RWPE2 (cell line): ENCODE measurements around the gene ANGEL2.
A peak's percentile ranks its signal among the peaks of the same experiment; 100 is the strongest.

ENCODE experiments used
- ATAC-seq: fragments of 200-7000 bp; cut with Tn5 transposase; 3 replicates; pipeline ENCODE4 v1.9.1; 2021; ENCODE audit warnings: low read depth
- DNase-seq: peaks from one replicate; pipeline ENCODE4 v3.0.0-alpha.2; 2020; ENCODE audit warnings: low spot score
- H3K27ac ChIP-seq: fragments of 450-650 bp; 2 replicates; pipeline ENCODE4 v1.5.1; 2017; ENCODE audit warnings: mild to moderate bottlenecking; ENCODE audit not compliant: poor library complexity, severe bottlenecking
- H3K27me3 ChIP-seq: fragments of 250-450 bp; sonication (Bioruptor Pico); 2 replicates; pipeline ENCODE4 v1.5.1; 2021; ENCODE audit warnings: mild to moderate bottlenecking, moderate library complexity; ENCODE audit not compliant: insufficient read depth, poor library complexity, severe bottlenecking
- H3K36me3 ChIP-seq: fragments of 250-450 bp; sonication (Bioruptor Pico); 2 replicates; pipeline ENCODE4 v1.5.1; 2020; ENCODE audit warnings: low read depth, mild to moderate bottlenecking, moderate library complexity
- H3K4me1 ChIP-seq: fragments of 250-450 bp; sonication (Bioruptor Pico); 2 replicates; pipeline ENCODE4 v1.5.1; 2021; ENCODE audit warnings: mild to moderate bottlenecking, moderate library complexity; ENCODE audit not compliant: insufficient read depth, poor library complexity, severe bottlenecking
- H3K4me3 ChIP-seq: fragments of 250-450 bp; sonication (Bioruptor Pico); 2 replicates; pipeline ENCODE4 v1.5.1; 2021; ENCODE audit warnings: mild to moderate bottlenecking, moderate library complexity; ENCODE audit not compliant: severe bottlenecking
- H3K9me3 ChIP-seq: fragments of 250-450 bp; sonication (Bioruptor Pico); 2 replicates; pipeline ENCODE4 v1.5.1; 2021; ENCODE audit warnings: mild to moderate bottlenecking, moderate library complexity; ENCODE audit not compliant: severe bottlenecking
- TF ChIP-seq, protein P1 (sequence below): fragments of 450-650 bp; IDR thresholded peaks from one replicate; pipeline ENCODE4 v1.5.1; 2017; ENCODE audit warnings: mild to moderate bottlenecking, moderate library complexity; ENCODE audit not compliant: poor library complexity, severe bottlenecking

Gene ANGEL2

GRCh38 chr1:213015099-213016050, at the start of gene ANGEL2:
Gene ANGEL2 (minus strand): TSS chr1:213015867. CDS start chr1:213015671, 196 bp downstream.
- ATAC-seq, result peak; percentile 94
- peak within 1 kb of the TSS; percentile 54 for H3K27ac ChIP-seq
- DNase-seq, result peak; percentile 85

GRCh38 chr1:213061263-213061662, 45.6 kb upstream of the ANGEL2 start:
- Histone ChIP-seq H3K4me1 (no peaks in the 10 kb centered on the region), H3K36me3 (no peaks in the 10 kb centered on the region), H3K27me3 (no peaks in the 10 kb centered on the region), H3K9me3 (no peaks in the 10 kb centered on the region), H3K4me3 (no peak overlapping the region), H3K27ac (no peak overlapping the region)
- TF ChIP-seq, protein P1, sequence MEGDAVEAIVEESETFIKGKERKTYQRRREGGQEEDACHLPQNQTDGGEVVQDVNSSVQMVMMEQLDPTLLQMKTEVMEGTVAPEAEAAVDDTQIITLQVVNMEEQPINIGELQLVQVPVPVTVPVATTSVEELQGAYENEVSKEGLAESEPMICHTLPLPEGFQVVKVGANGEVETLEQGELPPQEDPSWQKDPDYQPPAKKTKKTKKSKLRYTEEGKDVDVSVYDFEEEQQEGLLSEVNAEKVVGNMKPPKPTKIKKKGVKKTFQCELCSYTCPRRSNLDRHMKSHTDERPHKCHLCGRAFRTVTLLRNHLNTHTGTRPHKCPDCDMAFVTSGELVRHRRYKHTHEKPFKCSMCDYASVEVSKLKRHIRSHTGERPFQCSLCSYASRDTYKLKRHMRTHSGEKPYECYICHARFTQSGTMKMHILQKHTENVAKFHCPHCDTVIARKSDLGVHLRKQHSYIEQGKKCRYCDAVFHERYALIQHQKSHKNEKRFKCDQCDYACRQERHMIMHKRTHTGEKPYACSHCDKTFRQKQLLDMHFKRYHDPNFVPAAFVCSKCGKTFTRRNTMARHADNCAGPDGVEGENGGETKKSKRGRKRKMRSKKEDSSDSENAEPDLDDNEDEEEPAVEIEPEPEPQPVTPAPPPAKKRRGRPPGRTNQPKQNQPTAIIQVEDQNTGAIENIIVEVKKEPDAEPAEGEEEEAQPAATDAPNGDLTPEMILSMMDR, result no peak
- ATAC-seq (no peak), DNase-seq (no peak)

More at GRCh38 chr1:213015099-213016050, at the start of gene ANGEL2:
- no peaks in the 10 kb centered on the region for H3K4me1 ChIP-seq
- H3K4me3 ChIP-seq, result peak within 1 kb of the TSS; percentile 46
- peaks cover 9% of the 10 kb centered on the region; the same call in 1 of the 2 replicates for H3K36me3 ChIP-seq
- H3K27me3 ChIP-seq, result no peaks in the 10 kb centered on the region
- TF ChIP-seq, protein P1, result no peak
- no peaks in the 10 kb centered on the region for H3K9me3 ChIP-seq

GRCh38 chr1:213060836-213061235, 45.2 kb upstream of the ANGEL2 start:
- ATAC-seq, result no peak
- TF ChIP-seq, protein P1, result no peak
- DNase-seq, result no peak
- Histone ChIP-seq H3K27me3 (no peaks in the 10 kb centered on the region), H3K9me3 (no peaks in the 10 kb centered on the region), H3K27ac (no peak overlapping the region), H3K4me1 (no peaks in the 10 kb centered on the region), H3K4me3 (no peak overlapping the region), H3K36me3 (no peaks in the 10 kb centered on the region)

- Histone ChIP-seq H3K27ac (no peak overlapping the region), H3K27me3 (no peaks in the 10 kb centered on the region), H3K4me1 (no peaks in the 10 kb centered on the region), H3K36me3 (no peaks in the 10 kb centered on the region), H3K4me3 (no peak overlapping the region), H3K9me3 (no peaks in the 10 kb centered on the region)
- no peak for ATAC-seq
- no peak for DNase-seq
- TF ChIP-seq, protein P1, result no peak
Measured at GRCh38 chr1:213057264-213058059, 41.8 kb upstream of the ANGEL2 start.
